Keratinocyte (primary cell): ENCODE results near the gene MALRD1. TPM values are rescaled to one million over a fixed set of nuclear protein-coding genes. Genes with fewer than 3 reads are reported as not detected.

Source experiments
- DNase-seq: peaks from one replicate; pipeline ENCODE4 v3.0.0-alpha.2; 2011; ENCODE audit warnings: low read depth, missing footprints, low spot score
- FAIRE-seq: peaks from 2 replicates; lab custom pipeline; 2011; peaks lifted over from hg19 to GRCh38; lab: Jason Lieb, UNC
- H2AFZ ChIP-seq: 2 replicates; pipeline ENCODE4 v1.6.0; 2012; ENCODE audit warnings: low read length, control low read depth, inconsistent platforms; ENCODE audit not compliant: control insufficient read depth
- H3K27ac ChIP-seq: 2 replicates; pipeline ENCODE4 v1.5.1; 2011; ENCODE audit warnings: low read length; ENCODE audit not compliant: control insufficient read depth, insufficient read depth
- H3K27me3 ChIP-seq: 3 replicates; pipeline ENCODE4 v1.6.0; 2011; ENCODE audit warnings: low read length; ENCODE audit not compliant: control insufficient read depth, insufficient read depth; ENCODE audit errors: extremely low read depth
- H3K36me3 ChIP-seq, 2 experiments: 2 replicates in 1 of 2; 3 replicates in 1 of 2; pipeline ENCODE4 v1.5.1; 2011; ENCODE audit warnings: low read length in 2 of 2, mild to moderate bottlenecking in 1 of 2; ENCODE audit not compliant: control insufficient read depth in 2 of 2, insufficient read depth in 2 of 2; ENCODE audit errors: extremely low read depth in 1 of 2
- H3K4me1 ChIP-seq: 3 replicates; pipeline ENCODE4 v1.5.1; 2011; ENCODE audit warnings: low read length; ENCODE audit not compliant: control insufficient read depth, insufficient read depth; ENCODE audit errors: extremely low read depth
- H3K4me2 ChIP-seq: 3 replicates; pipeline ENCODE4 v1.6.0; 2011; ENCODE audit warnings: low read depth, low read length; ENCODE audit not compliant: control insufficient read depth, insufficient read depth; ENCODE audit errors: extremely low read depth
- H3K4me3 ChIP-seq, 3 experiments: fragments of 200-600 bp in 1 of 3; sonication (generic) in 1 of 3; 2 replicates in 2 of 3; 3 replicates in 1 of 3; pipeline ENCODE4 v1.5.1; 2011 to 2016; ENCODE audit warnings: low read length in 3 of 3, mild to moderate bottlenecking in 3 of 3, control low read depth in 2 of 3, inconsistent platforms in 1 of 3, low read depth in 1 of 3, mixed read lengths in 1 of 3, mixed run types in 1 of 3, moderate library complexity in 1 of 3; ENCODE audit not compliant: control insufficient read depth in 2 of 3, insufficient read depth in 2 of 3; ENCODE audit errors: extremely low read depth in 1 of 3
- H3K79me2 ChIP-seq: 2 replicates; pipeline ENCODE4 v1.6.0; 2012; ENCODE audit warnings: low read length; ENCODE audit not compliant: control insufficient read depth, insufficient read depth
- H3K9ac ChIP-seq: 3 replicates; pipeline ENCODE4 v1.6.0; 2011; ENCODE audit warnings: low read length; ENCODE audit not compliant: control insufficient read depth, insufficient read depth; ENCODE audit errors: extremely low read depth
- H3K9me1 ChIP-seq: 3 replicates; pipeline ENCODE4 v1.6.0; 2011; ENCODE audit warnings: low read length; ENCODE audit not compliant: control insufficient read depth, insufficient read depth; ENCODE audit errors: extremely low read depth
- H3K9me3 ChIP-seq: 2 replicates; pipeline ENCODE4 v1.5.1; 2012; ENCODE audit warnings: low read depth, low read length; ENCODE audit not compliant: control insufficient read depth
- H4K20me1 ChIP-seq: 3 replicates; pipeline ENCODE4 v1.6.0; 2011; ENCODE audit warnings: low read length; ENCODE audit not compliant: control insufficient read depth, insufficient read depth; ENCODE audit errors: extremely low read depth
- EZH2 ChIP-seq: IDR thresholded peaks from one replicate; pipeline ENCODE4 v1.6.1; 2012; ENCODE audit warnings: inconsistent platforms, mild to moderate bottlenecking, low read length, moderate library complexity
- dilution Hi-C: fragments of 300-500 bp; cut with MboI; formaldehyde crosslinking; loops from one replicate; pipeline ENCODE4 v1.7.0; 2020; ENCODE audit warnings: low sequenced_read_pairs; ENCODE audit not compliant: extremely low pct_ligation_motif_present
- polyA plus RNA-seq, 5 experiments: library from polyadenylated mRNA; depleted of rRNA in 3 of 5; stranded (reverse) in 3 of 5; stranded (forward) in 1 of 5; unstranded in 1 of 5; fragments of >200 nt; gene quantifications; 1 replicate in 1 of 5; 2 replicates in 3 of 5; 3 replicates in 1 of 5; pipeline versions ENCODE4 v1.2.1 to v1.2.3, GENCODE V29; 2011 to 2012; ENCODE audit warnings: missing spikeins in 2 of 5, low read depth in 1 of 5, low replicate concordance in 1 of 5
- TF ChIP-seq, protein P1 (sequence below), 3 experiments: IDR thresholded peaks in 1 of 3; conservative IDR thresholded peaks in 1 of 3; optimal IDR thresholded peaks in 1 of 3; 2 replicates in 2 of 3; 3 replicates in 1 of 3; pipeline versions ENCODE3 to v1.5.1; 2011; ENCODE audit warnings: low read length in 3 of 3, mild to moderate bottlenecking in 3 of 3, moderate library complexity in 2 of 3, control low read depth in 1 of 3, inconsistent platforms in 1 of 3; ENCODE audit not compliant: insufficient read depth in 2 of 3; ENCODE audit errors: extremely low read depth in 1 of 3

The MALRD1 gene
- polyA plus RNA-seq, 1 donor (not counting 4 experiments of a cell fraction or from before 2014, with no cell fraction given), result not detected

DNA sequence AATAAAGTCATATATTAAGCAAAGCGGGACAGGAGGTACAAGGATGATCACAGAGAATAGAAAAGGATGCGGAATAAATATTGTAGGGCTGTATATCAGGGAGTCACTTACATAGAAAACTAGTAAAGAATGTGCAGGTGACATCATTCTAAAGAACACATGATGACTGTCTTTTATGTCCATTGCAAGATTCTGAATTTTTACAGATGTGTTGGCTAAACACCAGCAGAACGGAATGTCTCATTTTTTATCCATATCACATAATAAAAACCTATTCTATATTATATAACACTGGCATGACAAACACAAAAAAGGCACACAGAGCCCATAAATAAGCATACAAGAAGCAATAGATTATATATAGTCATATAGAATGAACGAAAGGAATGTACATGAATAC is 448.4 kb downstream of the MALRD1 start:
- no peak overlapping the region for H3K27ac ChIP-seq
- H3K36me3 ChIP-seq, result no peaks in the 10 kb centered on the region
- dilution Hi-C loops, result no loop called here
- H3K27me3 ChIP-seq, result no peaks in the 10 kb centered on the region
- no peaks in the 10 kb centered on the region for H3K9me1 ChIP-seq
- TF ChIP-seq, protein P1, sequence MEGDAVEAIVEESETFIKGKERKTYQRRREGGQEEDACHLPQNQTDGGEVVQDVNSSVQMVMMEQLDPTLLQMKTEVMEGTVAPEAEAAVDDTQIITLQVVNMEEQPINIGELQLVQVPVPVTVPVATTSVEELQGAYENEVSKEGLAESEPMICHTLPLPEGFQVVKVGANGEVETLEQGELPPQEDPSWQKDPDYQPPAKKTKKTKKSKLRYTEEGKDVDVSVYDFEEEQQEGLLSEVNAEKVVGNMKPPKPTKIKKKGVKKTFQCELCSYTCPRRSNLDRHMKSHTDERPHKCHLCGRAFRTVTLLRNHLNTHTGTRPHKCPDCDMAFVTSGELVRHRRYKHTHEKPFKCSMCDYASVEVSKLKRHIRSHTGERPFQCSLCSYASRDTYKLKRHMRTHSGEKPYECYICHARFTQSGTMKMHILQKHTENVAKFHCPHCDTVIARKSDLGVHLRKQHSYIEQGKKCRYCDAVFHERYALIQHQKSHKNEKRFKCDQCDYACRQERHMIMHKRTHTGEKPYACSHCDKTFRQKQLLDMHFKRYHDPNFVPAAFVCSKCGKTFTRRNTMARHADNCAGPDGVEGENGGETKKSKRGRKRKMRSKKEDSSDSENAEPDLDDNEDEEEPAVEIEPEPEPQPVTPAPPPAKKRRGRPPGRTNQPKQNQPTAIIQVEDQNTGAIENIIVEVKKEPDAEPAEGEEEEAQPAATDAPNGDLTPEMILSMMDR (optimal IDR thresholded peaks at IDR 0.05 in 1 of 3, IDR thresholded peaks at IDR 0.05 in 1 of 3, conservative IDR thresholded peaks at IDR 0.05 in 1 of 3; ENCODE audit: extremely low read depth in 1 of 3, insufficient read depth in 2 of 3, low read length in 3 of 3), result no peak
- DNase-seq (no peak), FAIRE-seq (no peak)
- peaks cover 9% of the 10 kb centered on the region for H3K4me1 ChIP-seq
- H2AFZ ChIP-seq, result no peak overlapping the region
- no peaks in the 10 kb centered on the region for H3K9me3 ChIP-seq
- H3K79me2 ChIP-seq, result no peaks in the 10 kb centered on the region
- no peak overlapping the region for H3K4me2 ChIP-seq
- H3K9ac ChIP-seq, result no peak overlapping the region
- no peaks in the 10 kb centered on the region for H4K20me1 ChIP-seq
- no peak overlapping the region for H3K4me3 ChIP-seq

DNA sequence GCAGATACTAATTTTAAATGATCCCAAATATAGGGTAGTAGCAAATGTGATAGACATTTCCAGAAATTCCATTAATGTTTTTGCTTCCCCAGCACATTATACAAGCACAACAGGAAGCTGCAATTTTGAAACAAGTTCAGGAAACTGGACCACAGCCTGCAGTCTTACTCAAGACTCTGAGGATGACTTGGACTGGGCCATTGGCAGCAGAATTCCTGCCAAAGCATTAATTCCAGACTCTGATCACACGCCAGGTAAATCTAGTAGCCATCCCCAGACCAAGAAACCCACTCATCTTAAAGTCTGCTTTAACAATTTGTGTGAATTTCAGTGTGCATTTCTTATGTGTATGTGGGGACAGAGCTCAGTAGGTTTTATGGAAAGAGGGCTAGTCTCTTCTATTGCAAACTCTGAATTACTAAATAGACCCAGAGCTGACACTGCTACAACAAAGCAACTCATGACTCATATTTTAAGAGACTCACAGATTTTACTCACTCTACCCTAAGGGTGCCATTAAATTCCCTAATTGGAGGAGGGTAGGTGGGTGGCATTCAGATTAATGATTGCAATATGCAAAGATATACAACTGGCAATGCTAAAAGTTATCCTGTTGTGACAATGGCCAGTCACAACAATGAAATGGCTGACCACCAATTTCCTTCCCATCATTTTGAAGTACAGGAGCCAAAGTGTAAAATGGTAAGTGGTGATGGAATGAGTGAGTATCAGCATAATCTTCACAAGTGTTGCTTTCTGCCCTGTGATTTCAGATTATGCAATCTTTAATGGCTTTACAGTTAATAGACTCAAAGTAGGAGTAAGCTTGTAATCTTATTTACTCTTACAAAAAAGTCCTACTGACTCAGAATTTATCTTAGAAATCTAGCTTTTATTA is 450.0 kb downstream of the MALRD1 start:
- H3K4me2 ChIP-seq, result no peak overlapping the region
- H2AFZ ChIP-seq, result no peak overlapping the region
- DNase-seq (no peak), FAIRE-seq (peak; percentile 29)
- H3K36me3 ChIP-seq, result no peaks in the 10 kb centered on the region
- TF ChIP-seq, protein P1 (optimal IDR thresholded peaks at IDR 0.05 in 1 of 3, IDR thresholded peaks at IDR 0.05 in 1 of 3, conservative IDR thresholded peaks at IDR 0.05 in 1 of 3; ENCODE audit: extremely low read depth in 1 of 3, insufficient read depth in 2 of 3, low read length in 3 of 3), result no peak
- TF ChIP-seq EZH2, result no peak
- H3K4me1 ChIP-seq, result peaks cover 9% of the 10 kb centered on the region
- dilution Hi-C loops, result no loop called here
- no peak overlapping the region for H3K9ac ChIP-seq
- H3K27ac ChIP-seq, result no peak overlapping the region
- no peak overlapping the region for H3K4me3 ChIP-seq
- H3K79me2 ChIP-seq, result no peaks in the 10 kb centered on the region
- no peaks in the 10 kb centered on the region for H3K9me3 ChIP-seq
- H3K27me3 ChIP-seq, result no peaks in the 10 kb centered on the region
- no peaks in the 10 kb centered on the region for H4K20me1 ChIP-seq
- H3K9me1 ChIP-seq, result no peaks in the 10 kb centered on the region
